AG10803 (cell line): ENCODE measurements around the gene LSM14A.
"Not testable (repeated sequence)": the region's sequence is repeated elsewhere in the genome, so short reads cannot be mapped to it uniquely, and the experiment has no call there.

Experiments
- DNase-seq: peaks from one replicate; pipeline ENCODE4 v3.0.0; 2010; ENCODE audit warnings: low read depth
- H3K4me3 ChIP-seq: 2 replicates; pipeline ENCODE4 v1.5.1; 2011; ENCODE audit warnings: mild to moderate bottlenecking, low read length, control low read depth
- TF ChIP-seq, protein P1 (sequence below): conservative IDR thresholded peaks from 2 replicates; pipeline ENCODE4 v1.5.1; 2011; ENCODE audit warnings: mild to moderate bottlenecking, low read length, control low read depth, inconsistent platforms

LSM14A gene

DNA sequence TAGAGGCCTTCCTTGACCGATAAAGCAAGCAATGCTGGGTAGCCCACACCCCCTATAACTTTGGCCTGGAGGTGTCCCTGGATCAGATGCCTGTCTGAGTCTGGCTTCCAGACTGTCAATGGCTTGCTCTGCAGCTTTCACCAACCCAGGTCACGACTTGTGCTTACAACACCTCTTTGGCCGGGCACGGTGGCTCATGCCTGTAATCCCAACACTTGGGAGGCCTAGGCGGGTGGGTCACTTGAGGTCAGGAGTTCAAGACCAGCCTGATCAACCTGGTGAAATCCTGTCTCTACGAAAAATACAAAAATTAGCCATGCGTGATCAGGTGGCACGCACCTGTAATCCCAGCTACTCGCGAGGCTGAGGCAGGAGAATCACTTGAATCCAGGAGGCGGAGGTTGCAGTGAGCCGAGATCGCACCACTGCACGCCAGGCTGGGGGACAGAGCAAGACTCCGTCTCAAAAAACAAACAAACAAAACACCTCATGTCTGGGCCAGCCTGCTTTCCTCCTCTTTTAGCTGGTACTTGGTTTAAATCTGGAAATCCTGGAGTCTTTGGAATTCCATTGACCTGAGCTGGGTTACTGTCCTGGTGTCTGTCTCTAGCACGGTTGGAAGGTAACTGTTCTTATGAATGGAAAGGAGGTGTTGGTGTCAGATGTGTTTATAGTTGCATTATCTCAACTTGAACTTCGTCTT, 71.7 kb downstream of the LSM14A start:
- DNase-seq: no peak
- TF ChIP-seq, protein P1, sequence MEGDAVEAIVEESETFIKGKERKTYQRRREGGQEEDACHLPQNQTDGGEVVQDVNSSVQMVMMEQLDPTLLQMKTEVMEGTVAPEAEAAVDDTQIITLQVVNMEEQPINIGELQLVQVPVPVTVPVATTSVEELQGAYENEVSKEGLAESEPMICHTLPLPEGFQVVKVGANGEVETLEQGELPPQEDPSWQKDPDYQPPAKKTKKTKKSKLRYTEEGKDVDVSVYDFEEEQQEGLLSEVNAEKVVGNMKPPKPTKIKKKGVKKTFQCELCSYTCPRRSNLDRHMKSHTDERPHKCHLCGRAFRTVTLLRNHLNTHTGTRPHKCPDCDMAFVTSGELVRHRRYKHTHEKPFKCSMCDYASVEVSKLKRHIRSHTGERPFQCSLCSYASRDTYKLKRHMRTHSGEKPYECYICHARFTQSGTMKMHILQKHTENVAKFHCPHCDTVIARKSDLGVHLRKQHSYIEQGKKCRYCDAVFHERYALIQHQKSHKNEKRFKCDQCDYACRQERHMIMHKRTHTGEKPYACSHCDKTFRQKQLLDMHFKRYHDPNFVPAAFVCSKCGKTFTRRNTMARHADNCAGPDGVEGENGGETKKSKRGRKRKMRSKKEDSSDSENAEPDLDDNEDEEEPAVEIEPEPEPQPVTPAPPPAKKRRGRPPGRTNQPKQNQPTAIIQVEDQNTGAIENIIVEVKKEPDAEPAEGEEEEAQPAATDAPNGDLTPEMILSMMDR: no peak
- no peak overlapping the region for H3K4me3 ChIP-seq

DNA sequence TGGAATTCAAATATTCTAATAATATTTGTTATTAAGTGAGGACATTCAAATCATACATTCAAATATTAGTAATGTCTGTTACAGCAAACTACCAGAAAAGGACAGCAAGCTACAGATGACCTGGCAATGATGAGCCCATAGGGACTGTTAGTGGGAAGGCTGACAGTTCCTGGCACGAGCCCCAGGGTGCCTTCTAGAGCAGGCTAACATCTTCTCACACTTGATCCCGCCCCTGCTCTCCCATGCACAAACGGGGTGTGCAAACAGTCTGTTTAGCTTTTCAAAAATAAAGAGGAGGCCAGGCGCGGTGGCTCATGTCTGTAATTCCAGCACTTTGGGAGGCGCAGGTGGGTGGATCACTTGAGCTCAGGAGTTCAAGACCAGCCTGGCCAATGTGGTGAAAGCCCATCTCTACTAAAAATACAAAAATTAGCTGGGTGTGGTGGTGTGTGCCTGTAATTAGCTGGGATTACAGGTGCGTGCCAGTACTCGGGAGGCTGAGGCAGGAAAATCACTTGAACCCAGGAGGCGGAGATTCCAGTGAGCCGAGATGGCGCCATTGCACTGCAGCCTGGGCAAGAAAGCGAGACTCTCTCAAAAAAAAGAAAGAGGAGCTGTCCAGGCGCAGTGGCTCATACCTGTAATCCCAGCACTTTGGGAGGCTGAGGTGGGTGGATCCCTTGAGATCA, 72.5 kb downstream of the LSM14A start:
- DNase-seq: peak; percentile 28
- H3K4me3 ChIP-seq: no peak overlapping the region
- TF ChIP-seq, protein P1: no peak

- DNase-seq: no peak
- TF ChIP-seq, protein P1: no peak
- no peak overlapping the region for H3K4me3 ChIP-seq
These were observed 74.0 kb downstream of the LSM14A start for GRCh38 chr19:34246340-34246739.

GRCh38 chr19:34248941-34249340, 76.6 kb downstream of the LSM14A start:
- no peak for DNase-seq
- H3K4me3 ChIP-seq: no peak overlapping the region
- TF ChIP-seq, protein P1: no peak

DNA sequence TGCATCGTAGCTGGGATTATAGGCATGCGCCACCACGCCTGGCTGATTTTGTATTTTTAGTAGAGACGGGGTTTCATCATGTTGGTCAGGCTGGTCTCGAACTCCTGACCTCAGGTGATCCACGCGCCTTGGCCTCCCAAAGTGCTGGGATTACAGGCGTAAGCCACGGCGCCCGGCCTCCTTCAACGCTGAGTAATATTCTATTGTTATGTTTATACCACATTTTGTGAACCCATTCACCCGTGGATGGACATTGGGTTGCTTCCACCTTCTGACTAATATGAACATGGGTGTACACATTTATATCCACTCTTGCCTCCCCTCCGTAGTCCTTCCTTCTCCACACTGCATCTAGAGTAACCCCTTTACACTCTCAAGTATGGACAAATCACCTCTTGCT, 80.9 kb downstream of the LSM14A start:
- DNase-seq, H3K4me3 ChIP-seq: not testable (repeated sequence)

DNA sequence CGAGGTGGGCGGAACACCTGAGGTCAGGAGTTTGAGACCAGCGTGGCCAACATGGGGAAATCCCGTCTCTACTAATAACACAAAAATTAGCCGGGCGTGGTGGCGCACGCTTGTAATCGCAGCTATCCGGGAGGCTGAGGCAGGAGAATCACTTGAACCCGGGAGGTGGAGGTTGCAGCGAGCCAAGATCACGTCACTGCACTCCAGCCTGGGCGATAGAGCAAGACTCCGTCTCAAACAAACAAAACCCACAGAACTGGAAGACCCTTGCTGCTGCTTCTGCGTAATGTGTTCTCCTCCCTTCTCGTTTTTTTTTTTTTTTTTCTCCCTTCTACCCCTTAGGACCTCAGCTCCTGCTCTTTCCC, 81.4 kb downstream of the LSM14A start:
- H3K4me3 ChIP-seq: peak overlapping the region; percentile 77
- DNase-seq: not testable (repeated sequence)

- DNase-seq: peak; percentile 45
- TF ChIP-seq, protein P1: no peak
- H3K4me3 ChIP-seq: peak within 1 kb of the TSS; percentile 77
These were observed 81.9 kb downstream of the LSM14A start, which contains the start of gene GARRE1 for GRCh38 chr19:34254046-34254697. GARRE1 (plus strand) TSS chr19:34254554; CDS start chr19:34300474, 45,920 bp downstream.
